Tibial artery (tissue), 4 donors: ENCODE results near the gene HOXB2.
A peak's percentile ranks its signal among the peaks of the same experiment; 100 is the strongest.

Experiments
- DNase-seq, 2 donors: peaks; one replicate each; pipeline ENCODE4 v3.0.0-alpha.2; 2019
- H3K27ac ChIP-seq, 2 donors: fragments of 200-600 bp; sonication (generic) in 1 of 2; 1 replicate in 1 of 2; 2 replicates in 1 of 2; pipeline ENCODE4 v1.5.1; 2018 to 2019; ENCODE audit warnings: mild to moderate bottlenecking in 1 of 2
- H3K27me3 ChIP-seq, 2 donors: fragments of 200-600 bp; sonication (generic) in 1 of 2; one replicate each; pipeline versions ENCODE4 v1.5.1 to v1.6.0; 2016 to 2019
- H3K36me3 ChIP-seq, 3 donors: fragments of 200-600 bp; sonication (generic) in 2 of 3; one replicate each; pipeline ENCODE4 v1.5.1; 2016 to 2019; ENCODE audit warnings: mild to moderate bottlenecking in 2 of 3
- H3K4me1 ChIP-seq, 4 donors: fragments of 200-600 bp; sonication (generic) in 2 of 4; 1 replicate in 3 of 4; 2 replicates in 1 of 4; pipeline ENCODE4 v1.5.1; 2016 to 2019
- H3K4me3 ChIP-seq, 2 donors: fragments of 200-600 bp; sonication (generic) in 1 of 2; 1 replicate in 1 of 2; 2 replicates in 1 of 2; pipeline ENCODE4 v1.5.1; 2018 to 2019; ENCODE audit warnings: mild to moderate bottlenecking in 2 of 2
- H3K9me3 ChIP-seq, 3 donors: fragments of 200-600 bp; sonication (generic) in 1 of 3; one replicate each; pipeline ENCODE4 v1.5.1; 2016 to 2019
- CTCF ChIP-seq, 2 experiments: fragments of 200-600 bp in 1 of 2; fragments of 450-650 bp in 1 of 2; IDR thresholded peaks; one replicate each; pipeline ENCODE4 v1.5.1; 2017 to 2019; ENCODE audit warnings: antibody characterized with exemption in 2 of 2, mild to moderate bottlenecking in 1 of 2, moderate library complexity in 1 of 2
- intact Hi-C: fragments of 100-400 bp; cut with DNase I; formaldehyde crosslinking; loops from one replicate; pipeline ENCODE4 v1.15.0; 2023; ENCODE audit warnings: low total_unique reads

Gene HOXB2

GRCh38 chr17:48571826-48572417 lies 27.0 kb upstream of the HOXB2 start:
- peaks cover 6 to 7% of the 10 kb centered on the region in 2 donors for H3K27me3 ChIP-seq
- peaks cover 0 to 31% (median 11%) of the 10 kb centered on the region in 4 donors for H3K4me1 ChIP-seq
- peak overlapping the region in 1 of 2 donors; percentile 68 for H3K27ac ChIP-seq

GRCh38 chr17:48571024-48571818 lies 26.3 kb upstream of the HOXB2 start:
- peaks cover 0 to 4% of the 10 kb centered on the region in 2 donors for H3K27me3 ChIP-seq
- intact Hi-C loops = no loop called here
- no peak for TF ChIP-seq CTCF (IDR thresholded peaks at IDR 0.05)
- peak overlapping the region in 1 of 2 donors; percentile 33 for H3K4me3 ChIP-seq
- H3K36me3 ChIP-seq = no peaks in the 10 kb centered on the region
- peaks cover 0 to 24% (median 6%) of the 10 kb centered on the region in 4 donors for H3K4me1 ChIP-seq
- no peaks in the 10 kb centered on the region for H3K9me3 ChIP-seq
- no peak for DNase-seq
- H3K27ac ChIP-seq = peak overlapping the region in 1 of 2 donors; percentile 68

More at GRCh38 chr17:48571826-48572417, 27.0 kb upstream of the HOXB2 start:
- TF ChIP-seq CTCF (IDR thresholded peaks at IDR 0.05) = no peak
- intact Hi-C loops = no loop called here
- no peak for DNase-seq
- no peaks in the 10 kb centered on the region for H3K36me3 ChIP-seq
- no peak overlapping the region for H3K4me3 ChIP-seq
- H3K9me3 ChIP-seq = no peaks in the 10 kb centered on the region

- intact Hi-C loops = no loop called here
- Histone ChIP-seq H3K27ac (peak overlapping the region in 1 of 2 donors; percentile 68), H3K4me1 (peaks cover 0 to 17% (median 6%) of the 10 kb centered on the region in 4 donors), H3K9me3 (no peaks in the 10 kb centered on the region), H3K36me3 (no peaks in the 10 kb centered on the region), H3K27me3 (peaks cover 0 to 4% of the 10 kb centered on the region in 2 donors), H3K4me3 (peak overlapping the region in 1 of 2 donors; percentile 33)
- DNase-seq = no peak
- no peak for TF ChIP-seq CTCF (IDR thresholded peaks at IDR 0.05)
Measured at GRCh38 chr17:48570325-48571023, 25.6 kb upstream of the HOXB2 start.

GRCh38 chr17:48569674-48570324 lies 24.9 kb upstream of the HOXB2 start:
- Histone ChIP-seq H3K4me3 (peak overlapping the region in 1 of 2 donors; percentile 33), H3K27ac (peak overlapping the region in 1 of 2 donors; percentile 68), H3K36me3 (no peaks in the 10 kb centered on the region), H3K27me3 (peaks cover 0 to 4% of the 10 kb centered on the region in 2 donors), H3K4me1 (peaks cover 0 to 17% (median 6%) of the 10 kb centered on the region in 4 donors), H3K9me3 (no peaks in the 10 kb centered on the region)
- no peak for TF ChIP-seq CTCF (IDR thresholded peaks at IDR 0.05)
- intact Hi-C loops = no loop called here
- DNase-seq = no peak

- H3K4me3 ChIP-seq = no peak overlapping the region
- H3K27me3 ChIP-seq = peaks cover 0 to 5% of the 10 kb centered on the region in 2 donors
- peaks cover 0 to 22% (median 10%) of the 10 kb centered on the region in 4 donors for H3K4me1 ChIP-seq
- no peaks in the 10 kb centered on the region for H3K9me3 ChIP-seq
- no peak for TF ChIP-seq CTCF (IDR thresholded peaks at IDR 0.05)
- intact Hi-C loops = no loop called here
- H3K36me3 ChIP-seq = no peaks in the 10 kb centered on the region
- no peak for DNase-seq
- peak overlapping the region in 1 of 2 donors; percentile 68 for H3K27ac ChIP-seq
Measured at GRCh38 chr17:48569240-48569582, 24.3 kb upstream of the HOXB2 start.
